Pancreas (tissue), 10 donors: ENCODE measurements around the gene GPC6. TPM values are rescaled to one million over a fixed set of nuclear protein-coding genes. Genes with fewer than 3 reads are reported as not detected.

Source experiments
- ATAC-seq, 4 donors: fragments of 200-7000 bp; cut with Tn5 transposase; one replicate each; pipeline versions ENCODE4 v1.8.0 to v1.9.1; 2020; ENCODE audit warnings: mild to moderate bottlenecking in 4 of 4, moderate library complexity in 4 of 4
- DNase-seq, 6 donors: peaks; one replicate each; pipeline ENCODE4 v3.0.0-alpha.2; 2020
- FAIRE-seq: peaks from 2 replicates; lab custom pipeline; 2012; peaks lifted over from hg19 to GRCh38; lab: Jason Lieb, UNC
- H3K27ac ChIP-seq, 4 donors: fragments of 200-600 bp; sonication (generic); 1 replicate in 3 of 4; 2 replicates in 1 of 4; pipeline versions ENCODE4 v1.5.0 to v1.8.0; 2020
- H3K27me3 ChIP-seq, 4 donors: fragments of 200-600 bp; one replicate each; pipeline ENCODE4 v1.8.0; 2021
- H3K36me3 ChIP-seq, 3 donors: fragments of 200-600 bp; sonication (generic) in 1 of 3; one replicate each; pipeline versions ENCODE4 v1.5.0 to v1.8.0; 2020 to 2021
- H3K4me1 ChIP-seq, 3 donors: fragments of 200-600 bp; one replicate each; pipeline ENCODE4 v1.8.0; 2021
- H3K4me3 ChIP-seq, 4 donors: fragments of 200-600 bp; sonication (generic) in 2 of 4; one replicate each; pipeline versions ENCODE4 v1.5.0 to v1.8.0; 2020 to 2021
- H3K9me3 ChIP-seq, 4 donors: fragments of 200-600 bp; one replicate each; pipeline ENCODE4 v1.8.0; 2021
- CTCF ChIP-seq, 4 donors: fragments of 200-600 bp; sonication (generic) in 3 of 4; IDR thresholded peaks; one replicate each; pipeline versions ENCODE4 v1.5.0 to v1.8.0; 2021; ENCODE audit warnings: antibody characterized with exemption in 4 of 4
- WGBS, 2 donors: extraction: QIAGEN DNeasy Blood & Tissue Kit; methylation state at CpG; one replicate each; pipeline ENCODE4 v1.1.7; 2013; 5-methylcytosine and 5-hydroxymethylcytosine counted together
- intact Hi-C, 3 donors: fragments of 100-400 bp; cut with DNase I; formaldehyde crosslinking; loops; one replicate each; pipeline versions ENCODE4 v1.11.1 to v1.14.2; 2022
- polyA plus RNA-seq, 2 donors: library from polyadenylated mRNA; stranded (reverse); fragments of 200-250 nt; gene quantifications; one replicate each; pipeline ENCODE4 v1.2.3, GENCODE V29; 2013
- total RNA-seq, 6 donors: library from RNA; stranded (reverse); fragmentation: NEBNext Ultra II Directional in 4 of 6; extraction: Animal tissue kit (Norgen Biotek cat#: 25700) in 4 of 6; gene quantifications; one replicate each; pipeline versions ENCODE4 v1.2.1 to v1.2.4, GENCODE V29; 2021 to 2023
- donor health status: healthy with polysubstance abuse.
- donor health status: DM: no; HTN: no; CAD: no; lungs with moderate emphysema.
- donor health status: DM: no; HTN: no; CAD: no.
- donor health status: control.
- donor health status: control.
- donor health status: Bipolar disorder and iron deficiency.
- donor health status: DM: yes; HTN: yes; CAD: no.
- donor health status: DM: no; HTN: no; CAD: no.
- donor health status: DM: no; HTN: no; CAD: no.
- donor health status: DM: yes; HTN: yes; CAD: no.

The GPC6 gene
- total and polyA plus RNA-seq, 8 donors: 0.23 to 3.3 (median 1.2) TPM

- TF ChIP-seq CTCF (IDR thresholded peaks at IDR 0.05): no peak
- DNase-seq (no peak), ATAC-seq (no peak), FAIRE-seq (no peak)
- intact Hi-C loops: no loop called here
- Histone ChIP-seq H3K27me3 (peaks cover 0 to 4% (median 0%) of the 10 kb centered on the region in 4 donors), H3K9me3 (no peaks in the 10 kb centered on the region), H3K27ac (no peak overlapping the region), H3K4me3 (no peak overlapping the region), H3K4me1 (no peaks in the 10 kb centered on the region), H3K36me3 (no peaks in the 10 kb centered on the region)
- 63 to 79% methylated on average over 3 of the region's 3 CpGs for WGBS, 2 donors
These were observed 496.7 kb downstream of the GPC6 start for GRCh38 chr13:93723316-93723715.

DNA sequence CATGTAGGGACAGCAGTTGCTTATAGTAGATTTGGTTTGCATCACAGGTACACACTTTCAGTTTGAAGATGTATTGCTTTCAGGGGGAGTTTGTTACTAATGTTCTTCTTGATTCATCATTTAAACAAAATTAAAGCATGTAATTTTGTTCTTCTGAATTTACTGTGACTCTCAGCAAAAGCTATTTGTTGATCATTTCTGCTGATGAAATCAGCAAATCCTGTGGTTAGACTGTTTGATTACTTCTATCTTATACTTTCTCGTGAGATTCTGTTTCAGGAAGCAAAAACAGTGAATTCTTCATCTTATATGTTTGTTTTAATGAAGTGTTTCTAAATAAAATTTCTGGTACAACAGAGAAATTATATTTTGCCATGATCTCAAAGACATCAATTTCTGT, 497.6 kb downstream of the GPC6 start:
- H3K9me3 ChIP-seq: no peaks in the 10 kb centered on the region
- H3K4me3 ChIP-seq: no peak overlapping the region
- FAIRE-seq (no peak), DNase-seq (no peak), ATAC-seq (no peak)
- no peak for TF ChIP-seq CTCF (IDR thresholded peaks at IDR 0.05)
- intact Hi-C loops: no loop called here
- H3K27ac ChIP-seq: no peak overlapping the region
- H3K36me3 ChIP-seq: no peaks in the 10 kb centered on the region
- peaks cover 0 to 4% (median 0%) of the 10 kb centered on the region in 4 donors for H3K27me3 ChIP-seq
- H3K4me1 ChIP-seq: no peaks in the 10 kb centered on the region
- WGBS, 2 donors: 83 to 87% methylated on average over 1 of the region's 1 CpG

GRCh38 chr13:93726173-93726957, 499.8 kb downstream of the GPC6 start:
- FAIRE-seq (no peak), DNase-seq (no peak)
- WGBS, 2 donors: 72 to 82% methylated on average over 6 of the region's 6 CpGs

GRCh38 chr13:93727211-93728141, 500.9 kb downstream of the GPC6 start:
- Histone ChIP-seq H3K36me3 (no peaks in the 10 kb centered on the region), H3K4me1 (no peaks in the 10 kb centered on the region), H3K27ac (no peak overlapping the region), H3K9me3 (no peaks in the 10 kb centered on the region), H3K4me3 (no peak overlapping the region), H3K27me3 (no peaks in the 10 kb centered on the region)
- ATAC-seq (no peak), DNase-seq (no peak), FAIRE-seq (no peak)
- whole genome bisulfite sequencing, 2 donors: 63 to 70% methylated on average over 3 of the region's 3 CpGs
- no peak for TF ChIP-seq CTCF (IDR thresholded peaks at IDR 0.05)
- intact Hi-C loops: no loop called here

More at GRCh38 chr13:93726173-93726957, 499.8 kb downstream of the GPC6 start:
- Histone ChIP-seq H3K4me1 (no peaks in the 10 kb centered on the region), H3K27ac (no peak overlapping the region), H3K27me3 (peaks cover 0 to 4% (median 0%) of the 10 kb centered on the region in 4 donors), H3K36me3 (no peaks in the 10 kb centered on the region), H3K4me3 (no peak overlapping the region), H3K9me3 (no peaks in the 10 kb centered on the region)
- ATAC-seq: no peak
- no peak for TF ChIP-seq CTCF (IDR thresholded peaks at IDR 0.05)
- intact Hi-C loops: no loop called here
